ENCODE measurements around the gene HYAL1.
A peak's percentile ranks its signal among the peaks of the same experiment; 100 is the strongest.
"Not testable (repeated sequence)": the region's sequence is repeated elsewhere in the genome, so short reads cannot be mapped to it uniquely, and the experiment has no call there.

The HYAL1 gene

DNA sequence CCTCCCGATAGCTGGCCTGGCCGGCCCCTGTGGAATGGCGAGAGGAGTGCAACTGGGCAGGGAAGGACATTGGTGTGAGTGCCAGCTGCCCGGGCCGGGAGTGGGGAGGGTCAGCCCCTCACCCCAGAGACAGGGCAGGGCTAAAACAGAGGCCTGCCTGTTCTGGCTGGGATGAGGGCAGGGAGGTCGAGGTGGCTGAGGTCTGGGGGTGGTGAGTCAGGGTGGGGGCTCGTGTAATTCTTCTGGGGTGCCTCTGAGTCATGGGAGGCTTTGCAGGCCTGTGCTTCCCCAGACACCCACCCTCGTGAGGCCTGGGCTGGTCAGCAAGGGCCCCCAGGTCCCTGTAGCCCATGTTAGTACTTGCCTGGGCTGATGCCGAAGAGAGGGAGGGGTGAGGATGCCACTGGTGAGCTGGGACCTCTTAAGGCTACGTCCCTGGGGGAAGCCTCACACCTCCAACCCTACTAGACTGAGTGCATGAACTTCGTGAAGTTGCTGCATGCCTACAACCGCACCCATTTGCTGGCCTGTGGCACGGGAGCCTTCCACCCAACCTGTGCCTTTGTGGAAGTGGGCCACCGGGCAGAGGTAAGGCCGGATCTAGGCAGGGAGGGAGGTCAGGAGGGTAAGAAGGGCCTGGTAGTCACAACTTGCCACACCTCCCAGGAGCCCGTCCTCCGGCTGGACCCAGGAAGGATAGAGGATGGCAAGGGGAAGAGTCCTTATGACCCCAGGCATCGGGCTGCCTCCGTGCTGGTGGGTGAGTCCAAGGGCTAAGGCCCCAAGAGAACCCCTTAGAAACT lies 32.8 kb downstream of the HYAL1 start:
- DNase-seq: no peak

DNA sequence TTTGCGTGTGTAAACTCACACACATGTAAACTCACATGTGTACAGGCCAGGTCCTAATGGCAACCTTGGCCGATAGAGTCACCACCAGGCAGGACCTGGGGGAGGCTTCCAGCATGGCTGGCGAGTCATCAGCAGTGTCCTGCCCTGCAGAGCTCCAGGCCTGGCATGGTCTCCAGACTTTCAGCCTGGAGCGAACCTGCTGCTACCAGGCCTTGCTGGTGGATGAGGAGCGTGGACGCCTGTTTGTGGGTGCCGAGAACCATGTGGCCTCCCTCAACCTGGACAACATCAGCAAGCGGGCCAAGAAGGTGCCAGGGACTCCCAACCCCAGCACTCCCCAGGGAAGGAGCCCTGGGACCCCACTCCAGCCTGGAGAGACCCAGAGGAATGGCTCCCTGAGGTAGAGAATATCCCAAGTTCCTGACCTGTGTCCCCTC lies 33.4 kb downstream of the HYAL1 start:
- DNase-seq: no peak

DNA sequence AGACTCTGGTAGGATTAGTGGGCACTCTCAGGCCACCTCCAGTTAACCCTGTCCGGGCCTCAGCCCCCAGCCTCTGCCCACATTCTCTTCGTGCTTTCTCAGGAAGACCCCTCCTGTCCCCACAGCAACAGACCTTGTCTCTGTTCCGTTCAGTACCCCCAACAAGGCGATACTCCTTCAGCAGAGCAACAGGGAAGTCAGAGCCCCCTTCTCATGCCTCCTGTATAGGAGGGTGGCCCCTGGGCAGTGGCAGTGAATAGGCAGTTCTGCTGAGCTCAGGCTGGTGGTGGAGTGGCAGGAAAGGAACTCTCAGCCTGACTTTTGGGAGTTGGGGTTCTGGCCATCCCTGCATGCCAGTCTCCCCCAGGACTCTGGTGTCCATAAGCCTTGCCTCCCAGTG lies 33.9 kb downstream of the HYAL1 start:
- no peak for DNase-seq

DNA sequence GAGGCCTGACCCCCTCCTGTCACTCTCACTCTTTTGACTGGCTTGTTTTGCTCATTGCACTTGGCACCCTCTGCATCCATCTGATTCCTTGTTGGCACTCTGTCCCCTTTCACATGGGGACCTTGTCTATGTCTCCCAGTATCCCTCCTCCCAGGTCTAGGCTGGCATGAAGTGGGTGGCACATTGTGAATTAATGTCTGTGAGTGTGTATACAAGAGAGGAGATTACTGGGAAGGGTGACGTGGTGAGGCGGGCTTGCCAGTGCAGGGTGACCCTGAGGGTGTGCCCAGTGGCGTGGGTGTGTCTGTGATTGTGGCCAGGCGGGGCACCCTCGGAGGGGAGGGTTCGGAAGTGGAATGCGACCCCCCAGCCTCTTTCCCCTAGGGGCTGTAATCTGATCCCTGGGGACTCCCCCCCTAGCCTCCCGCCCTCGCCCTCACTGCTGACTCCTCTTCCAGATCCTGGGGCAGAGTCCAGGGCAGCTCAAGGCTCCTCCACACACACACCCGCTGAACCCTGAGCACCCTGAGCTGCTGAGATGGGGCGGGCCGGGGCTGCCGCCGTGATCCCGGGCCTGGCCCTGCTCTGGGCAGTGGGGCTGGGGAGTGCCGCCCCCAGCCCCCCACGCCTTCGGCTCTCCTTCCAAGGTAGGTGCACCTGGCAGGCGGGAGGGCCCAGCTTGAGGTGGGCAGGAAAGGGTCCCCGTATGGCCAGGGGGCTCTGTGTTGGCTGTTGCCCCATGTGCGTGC lies 34.5 kb downstream of the HYAL1 start, which contains the start of gene SEMA3B:
Gene SEMA3B (plus strand): TSS at position 445 of the 749 bp plus-strand sequence. CDS start 94 bp downstream, at position 539.
- no peak for DNase-seq

DNA sequence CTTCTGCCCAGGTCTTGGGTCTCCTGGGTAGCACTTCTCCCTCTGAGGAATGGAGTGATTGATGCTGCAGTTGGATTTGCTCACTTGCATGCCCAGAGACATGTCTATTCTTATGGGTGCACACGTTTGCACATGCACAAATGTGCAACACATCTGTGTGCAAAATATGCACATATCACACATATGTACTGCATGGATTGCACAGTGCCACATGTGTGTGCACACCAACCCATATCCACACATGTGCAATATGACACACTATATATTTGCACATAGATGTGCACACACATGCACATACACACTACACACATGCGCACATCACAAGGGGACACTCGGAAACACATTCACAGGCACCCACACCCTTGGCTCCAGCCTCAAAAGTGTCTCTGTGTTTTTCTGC lies 35.1 kb downstream of the HYAL1 start:
- DNase-seq: no peak

DNA sequence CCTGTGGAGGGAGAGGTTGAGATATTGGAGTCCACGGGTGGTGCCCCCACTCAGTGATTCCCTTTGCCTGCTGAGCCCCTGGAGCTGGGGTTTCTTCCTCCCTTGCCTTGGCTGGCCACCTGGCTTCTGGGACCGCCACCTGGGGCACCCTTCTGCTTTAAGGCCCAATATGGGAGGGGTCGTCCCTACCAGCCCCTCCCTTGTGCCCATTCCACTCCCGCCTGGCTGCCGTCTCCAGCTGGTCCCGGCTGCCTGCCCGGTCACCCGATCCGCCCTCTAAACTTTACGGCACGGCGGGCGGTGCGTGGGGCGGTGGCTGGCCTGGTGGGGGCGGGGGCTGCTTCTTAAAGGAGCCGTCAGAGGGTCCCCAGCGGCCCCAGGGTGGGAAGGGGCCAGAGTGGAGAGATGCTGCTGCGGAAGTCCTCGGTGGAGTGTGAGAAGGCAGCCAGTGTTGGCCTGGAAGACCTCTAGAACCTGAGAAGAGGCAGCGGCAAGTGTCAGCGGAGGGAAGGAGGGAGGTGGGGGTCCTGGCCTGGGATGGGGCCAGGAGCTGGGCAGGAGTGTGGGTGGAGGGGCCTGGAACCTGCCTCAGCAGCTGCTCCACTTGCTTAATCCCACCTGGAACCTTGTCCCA lies 36.0 kb downstream of the HYAL1 start:
- no peak for DNase-seq

DNA sequence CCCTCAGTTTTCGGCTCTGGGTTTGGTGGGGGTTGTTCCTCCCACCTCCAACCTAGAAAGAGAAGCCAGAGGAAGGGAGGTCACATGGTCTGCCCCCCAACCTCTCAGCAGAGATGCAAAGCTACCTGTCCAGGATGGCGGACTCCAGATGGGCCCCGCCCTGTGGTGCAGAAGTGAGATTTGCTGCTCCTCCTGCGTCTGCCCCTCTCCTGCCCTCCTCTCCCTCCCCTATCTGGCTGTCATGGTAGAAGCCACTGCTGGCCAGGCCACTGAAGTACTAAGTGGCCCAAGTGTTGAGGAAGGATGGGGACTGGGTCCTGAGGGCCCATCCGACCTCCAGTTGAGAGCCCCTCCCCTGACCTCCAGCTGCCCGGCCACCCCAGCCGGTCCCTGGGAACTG lies 36.5 kb downstream of the HYAL1 start:
- no peak for DNase-seq

DNA sequence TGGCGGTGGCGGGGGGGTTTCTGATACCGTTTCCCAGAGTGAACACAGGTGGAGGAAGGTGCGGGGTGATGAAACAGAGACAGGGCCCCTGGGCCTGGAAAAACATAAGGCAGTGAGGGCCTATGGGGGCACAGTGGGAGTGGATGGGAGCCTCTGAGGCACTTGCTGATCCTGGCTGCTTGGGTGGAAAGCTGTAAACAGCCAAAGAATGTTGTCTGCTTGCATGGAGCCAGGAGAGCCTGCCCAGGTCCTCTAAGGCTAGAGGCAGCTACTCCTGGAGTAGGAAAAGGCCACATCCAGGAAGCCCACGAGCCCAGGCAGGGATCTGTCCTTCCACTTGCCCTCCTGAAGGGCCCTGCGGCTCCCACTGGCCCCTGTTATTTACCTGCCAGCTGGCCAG lies 37.4 kb downstream of the HYAL1 start:
- no peak for DNase-seq

DNA sequence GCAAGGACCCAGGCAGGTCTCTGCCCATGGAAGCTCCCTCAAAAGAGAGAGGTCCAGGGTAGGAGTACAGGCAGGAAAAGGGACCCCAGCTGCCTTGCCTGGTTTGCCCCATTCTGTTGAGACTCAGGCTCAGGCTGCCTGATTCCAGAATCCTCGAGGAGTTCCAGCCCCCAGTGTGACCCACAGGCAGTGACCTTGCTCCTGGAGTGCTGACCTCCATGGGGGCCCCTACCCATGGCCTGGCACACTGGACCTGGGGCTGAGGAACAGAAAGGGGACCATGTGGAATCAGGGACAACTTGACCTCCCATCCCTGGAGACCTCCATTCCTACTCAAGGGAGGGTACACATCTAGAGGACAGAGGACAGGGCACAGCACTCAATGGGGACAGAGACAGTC lies 37.8 kb downstream of the HYAL1 start:
- DNase-seq: no peak

DNA sequence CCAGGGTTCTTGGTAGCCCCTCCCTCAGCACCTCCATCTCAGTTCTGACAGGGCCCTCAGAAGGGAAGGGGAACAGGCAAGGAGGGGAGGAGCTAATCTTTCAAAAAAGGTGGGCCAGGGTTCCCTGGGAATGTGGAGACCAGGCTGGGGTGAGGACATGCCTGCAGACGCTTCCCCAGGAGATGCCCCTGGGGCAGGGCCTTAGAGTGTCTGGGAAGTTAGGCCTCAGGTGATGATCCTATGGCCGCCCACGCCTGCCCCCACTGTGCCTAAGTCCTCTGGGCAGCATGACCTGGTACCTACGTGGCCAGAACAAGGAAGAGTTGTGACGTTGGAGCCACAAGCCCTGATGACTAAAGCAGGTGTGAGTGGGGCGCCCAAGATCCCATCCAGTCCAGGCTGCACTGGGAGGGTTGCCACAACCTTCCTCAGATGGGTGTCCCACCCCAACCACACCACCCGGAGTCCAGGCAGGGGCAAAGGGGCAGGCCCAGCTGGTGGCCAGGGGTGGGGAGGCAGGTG lies 38.3 kb downstream of the HYAL1 start:
- no peak for DNase-seq

DNA sequence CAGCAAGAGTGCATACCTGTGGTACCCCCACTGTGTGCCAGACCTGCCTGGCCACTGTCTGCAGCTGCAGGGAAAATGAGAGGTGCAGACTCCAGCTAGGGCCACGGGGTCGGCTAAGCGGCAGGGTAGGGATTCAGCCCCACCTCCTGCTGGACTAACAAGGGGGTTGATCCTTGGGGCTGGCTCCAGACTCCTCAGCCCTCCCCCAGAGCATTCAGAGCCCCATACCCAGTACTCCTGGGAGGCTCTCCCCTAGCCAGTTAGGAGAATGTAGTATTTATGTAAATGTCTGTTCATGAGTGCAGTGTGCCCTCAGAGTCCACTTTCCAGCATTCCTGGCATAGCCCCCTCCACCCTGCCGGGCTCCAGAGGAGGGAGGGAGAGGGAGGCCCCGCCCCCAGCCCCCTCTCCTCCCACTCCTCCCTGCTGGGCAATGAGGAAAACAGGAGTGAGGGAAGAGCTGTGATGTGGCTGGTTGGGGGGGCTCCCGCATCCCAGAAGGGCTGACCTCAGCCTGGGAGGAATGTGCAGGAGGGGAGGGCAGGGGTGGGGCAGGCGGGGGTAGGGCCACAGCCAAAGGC lies 38.9 kb downstream of the HYAL1 start:
- DNase-seq: no peak

DNA sequence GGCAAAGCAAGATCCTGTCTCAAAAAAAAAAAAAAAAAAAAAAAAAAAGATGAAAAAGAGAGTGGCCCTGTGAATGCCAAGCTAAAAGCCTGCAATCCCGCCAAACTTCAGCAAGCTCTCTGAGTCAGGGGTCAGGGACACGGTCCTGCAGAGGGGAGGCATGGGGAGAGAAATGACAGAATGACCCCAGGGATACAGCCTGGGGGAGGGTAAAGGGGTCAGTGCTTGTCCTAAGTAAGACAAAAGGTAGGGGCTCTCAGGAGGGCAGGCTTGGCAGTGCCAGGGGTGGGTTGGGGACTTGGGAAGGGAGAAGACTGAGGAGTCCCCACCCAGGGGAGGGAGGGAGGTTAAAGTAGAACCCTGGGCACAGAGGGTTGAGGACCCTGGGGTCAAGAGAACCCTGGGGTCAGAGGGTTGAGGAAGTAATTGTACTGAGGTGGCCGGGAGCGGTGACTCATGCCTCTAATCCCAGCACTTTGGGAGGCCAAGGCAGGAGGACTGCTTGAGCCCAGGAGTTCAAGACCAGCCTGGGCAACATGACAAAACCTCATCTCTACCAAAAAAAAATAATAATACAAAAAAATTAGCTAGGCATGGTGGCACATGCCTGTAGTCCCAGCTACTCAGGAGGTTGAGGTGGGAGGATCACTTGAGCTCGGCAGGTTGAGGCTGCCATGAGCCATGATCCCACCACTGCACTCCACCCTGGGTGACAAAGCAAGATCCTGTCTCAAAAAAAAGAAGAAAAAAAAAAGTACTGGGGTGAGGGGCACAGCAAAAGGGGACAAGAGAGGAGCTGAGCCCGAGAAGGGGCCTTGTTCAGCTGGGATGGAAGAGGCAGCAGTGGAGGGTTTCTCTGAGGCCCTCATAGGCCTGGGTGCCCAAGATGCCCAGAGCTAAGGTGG lies 39.6 kb downstream of the HYAL1 start:
- DNase-seq: no peak

DNA sequence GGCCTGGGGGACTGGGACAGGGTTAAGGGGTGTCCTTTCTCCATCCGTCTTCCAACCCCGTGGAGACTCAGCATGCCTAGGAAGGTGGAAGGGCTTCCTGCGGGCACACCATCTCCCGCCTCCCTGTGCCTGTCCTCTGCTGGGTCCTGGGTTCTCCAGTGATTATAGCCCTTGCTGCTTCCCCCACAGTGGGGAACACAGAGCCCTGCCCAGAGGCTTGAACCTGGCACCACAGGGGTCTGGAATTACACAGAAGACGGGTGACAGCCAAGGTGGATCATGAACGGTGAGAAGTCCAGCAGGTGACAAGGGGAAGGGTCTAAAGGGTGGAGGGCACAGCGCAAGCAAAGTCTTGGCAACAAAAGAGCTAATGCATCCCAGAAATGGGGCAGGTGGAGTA lies 40.6 kb downstream of the HYAL1 start:
- DNase-seq: no peak

DNA sequence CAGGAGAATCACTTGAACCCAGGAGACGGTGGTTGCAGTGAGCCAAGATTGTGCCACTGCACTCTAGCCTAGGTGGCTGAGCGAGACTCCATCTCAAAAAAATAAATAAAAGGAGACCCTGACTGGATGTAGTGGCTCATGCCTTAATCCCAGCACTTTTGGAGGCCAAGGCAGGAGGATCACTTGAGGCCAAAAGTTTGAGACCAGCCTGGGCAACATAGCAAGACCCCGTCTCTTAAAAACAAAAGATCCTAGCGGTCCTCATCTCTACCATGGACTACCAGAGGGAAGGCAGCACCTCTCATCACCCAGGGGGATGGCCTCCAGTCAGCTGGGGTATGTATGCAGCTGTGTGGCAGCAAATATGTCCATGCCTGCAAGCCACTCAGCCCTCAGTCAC lies 41.2 kb downstream of the HYAL1 start:
- DNase-seq: not testable (repeated sequence)

DNA sequence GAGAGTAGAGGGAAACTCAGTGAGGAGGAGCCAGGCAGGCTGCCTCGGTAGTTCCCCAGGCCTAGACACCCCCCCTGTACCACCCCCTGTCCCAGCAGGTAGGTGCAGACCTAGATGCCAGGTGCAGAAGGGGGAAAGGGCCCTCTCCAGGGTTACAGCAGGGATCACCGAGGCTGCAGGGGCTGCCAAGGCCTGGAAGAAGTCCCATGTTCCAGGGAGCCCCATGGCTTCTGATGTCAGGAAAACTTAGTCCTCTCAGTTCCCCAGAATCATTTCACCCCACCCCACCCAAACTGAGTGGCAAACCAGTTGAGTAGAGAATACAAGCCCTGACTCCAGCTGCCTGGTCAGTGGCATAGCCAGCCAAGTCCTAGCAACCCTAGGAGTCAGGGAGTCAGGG lies 41.9 kb downstream of the HYAL1 start:
- DNase-seq: no peak

DNA sequence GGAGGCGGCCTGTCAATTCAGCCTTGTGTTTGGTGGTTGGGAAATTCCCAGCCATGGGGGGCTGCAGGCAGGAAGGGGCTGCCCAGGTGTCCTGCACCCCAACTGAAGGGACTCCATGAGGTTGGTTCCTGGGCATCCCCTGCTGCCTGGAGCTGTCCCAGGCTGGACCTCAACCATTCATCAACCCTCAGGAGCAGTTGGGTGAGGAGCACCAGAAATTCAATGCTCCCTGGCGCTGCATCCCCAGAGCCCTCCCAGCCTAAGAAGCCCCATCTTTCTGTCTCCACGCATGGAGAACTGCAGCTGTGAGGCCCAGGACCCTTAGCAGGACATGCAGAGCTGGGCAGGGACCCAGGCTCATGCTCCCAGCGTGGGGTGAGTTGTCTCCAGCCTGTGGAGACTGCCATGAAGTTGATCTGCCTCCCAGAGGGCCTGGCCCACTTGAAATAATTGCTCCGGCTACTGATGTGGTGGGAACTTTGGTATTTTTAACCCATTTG lies 42.4 kb downstream of the HYAL1 start:
- DNase-seq: no peak

DNA sequence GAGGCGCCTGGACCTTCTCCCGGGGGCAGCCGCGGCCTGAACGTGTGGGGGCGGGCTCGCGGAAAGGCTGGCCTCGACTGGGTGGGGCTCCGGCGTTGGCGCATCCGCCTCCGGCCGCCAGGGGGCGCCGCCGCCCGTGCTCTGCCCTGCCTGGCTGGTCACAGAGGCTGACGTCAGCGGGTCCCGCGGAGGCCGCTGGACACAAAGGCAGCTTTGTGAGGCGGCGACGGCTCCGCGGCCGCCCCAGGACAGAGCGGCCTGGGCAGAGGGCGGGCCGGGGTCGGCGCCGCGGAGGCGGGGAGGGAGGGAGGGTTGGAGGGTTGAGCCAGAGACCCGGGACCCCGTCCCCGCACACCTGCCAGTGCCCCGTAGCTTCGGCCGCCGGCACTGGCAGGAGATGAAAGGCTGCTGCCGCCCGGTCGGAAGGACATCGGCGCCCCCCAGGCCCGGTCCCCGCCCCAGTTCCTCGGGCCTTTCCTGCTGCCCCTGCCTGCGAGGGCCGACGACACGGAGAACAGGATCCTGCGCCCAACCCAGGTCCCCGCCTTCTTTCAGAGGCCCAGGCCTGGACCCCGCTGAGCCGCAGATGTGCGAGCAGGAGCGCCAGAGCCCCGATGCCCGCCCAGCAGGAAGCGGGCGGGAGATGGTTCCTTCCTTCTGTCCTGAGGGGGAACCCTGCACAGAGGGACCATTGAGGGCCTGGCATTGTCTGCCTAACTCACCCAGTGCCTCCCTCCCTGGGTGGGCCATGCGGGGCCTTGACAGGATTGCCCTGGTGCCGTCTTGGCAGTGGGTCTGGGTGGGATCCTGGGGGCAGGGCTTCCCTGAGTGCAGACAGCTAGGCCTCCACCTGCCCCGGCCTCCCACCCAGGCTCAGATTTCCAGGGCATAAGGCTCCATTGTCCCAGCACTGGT lies 43.1 kb downstream of the HYAL1 start:
- DNase-seq: peak; percentile 77

DNA sequence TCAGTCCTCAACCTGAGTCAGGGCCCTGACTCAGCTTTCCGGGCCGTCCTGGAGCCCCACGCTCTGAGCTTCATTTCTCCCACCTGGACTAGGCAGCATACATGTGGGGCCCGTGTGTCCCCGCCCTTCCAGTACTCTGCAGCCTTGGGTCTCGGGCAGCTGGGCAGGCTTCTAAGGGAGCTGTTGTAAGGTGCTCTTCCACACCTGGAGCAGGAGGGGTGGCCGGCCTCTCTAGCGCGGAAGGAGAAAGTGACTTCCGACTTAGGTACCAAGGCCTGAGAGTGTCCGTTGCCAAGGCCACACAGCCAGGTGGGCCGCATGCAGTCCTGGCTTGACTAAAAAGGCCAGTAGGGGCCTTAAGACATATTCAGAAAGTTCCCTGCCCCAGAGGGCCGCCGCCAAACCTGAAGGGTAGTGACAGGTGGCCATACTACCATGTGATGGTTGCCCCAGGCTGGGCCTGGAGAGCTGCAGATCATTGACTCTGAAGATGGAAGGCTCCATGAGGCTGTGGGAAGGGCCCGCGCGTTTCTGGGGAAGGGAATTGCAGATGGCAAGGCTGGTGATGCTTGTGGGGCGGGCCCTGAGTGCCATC lies 43.8 kb downstream of the HYAL1 start:
- DNase-seq: no peak

DNA sequence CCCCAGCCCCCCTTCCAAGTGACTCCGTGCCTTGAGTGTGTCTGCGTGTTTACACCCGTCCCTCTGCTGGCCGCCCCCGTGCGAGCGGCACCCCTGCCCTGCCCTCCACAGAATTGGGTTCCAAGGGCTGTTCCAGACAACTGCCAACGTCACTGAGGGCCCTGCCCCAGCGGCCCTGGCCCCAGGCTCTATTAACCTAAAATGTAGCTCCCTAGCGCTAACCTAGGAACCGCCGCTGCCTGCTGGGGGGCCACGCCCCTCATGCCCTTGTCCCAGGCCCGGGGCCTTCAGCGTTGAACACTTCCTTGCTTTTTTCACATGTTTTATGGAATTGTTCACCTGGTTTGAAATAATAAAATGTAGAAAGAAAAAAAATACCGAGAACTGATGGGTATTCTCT lies 44.4 kb downstream of the HYAL1 start:
- DNase-seq: no peak

DNA sequence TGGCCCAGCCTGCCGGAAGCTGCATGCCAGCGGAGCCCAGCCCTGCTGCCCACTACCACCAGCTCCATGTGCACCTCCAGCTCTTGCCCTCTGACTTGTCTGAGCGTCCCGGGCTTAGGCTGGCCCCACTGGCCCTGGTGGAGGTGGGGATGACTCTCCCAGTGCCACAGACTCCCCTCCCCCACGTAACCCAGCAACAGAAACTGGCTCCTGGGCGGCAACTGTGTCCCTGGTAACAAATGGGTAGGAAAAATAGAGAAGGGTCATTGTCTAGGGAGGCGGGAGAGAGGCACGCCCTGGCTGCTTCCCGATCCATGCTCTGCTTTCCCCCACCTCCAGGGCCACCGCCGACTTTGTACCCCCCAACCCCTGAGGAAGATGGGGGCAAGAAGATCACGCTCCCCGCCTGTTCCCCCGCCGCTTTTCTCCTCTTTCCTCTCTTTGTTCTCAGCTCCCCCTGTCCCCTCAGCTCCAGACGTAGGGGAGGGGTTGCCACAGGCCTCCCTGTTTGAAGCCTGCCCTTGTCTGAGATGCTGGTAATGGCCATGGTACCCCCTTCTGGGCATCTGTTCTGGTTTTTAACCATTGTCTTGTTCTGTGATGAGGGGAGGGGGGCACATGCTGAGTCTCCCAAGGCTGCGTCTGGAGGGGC lies 45.2 kb downstream of the HYAL1 start:
- DNase-seq: no peak
